HCT116 (cell line): ENCODE data around the gene SNED1. TPM values are rescaled to one million over a fixed set of nuclear protein-coding genes. Genes with fewer than 3 reads are reported as not detected.

Experiments
- ATAC-seq: fragments of 200-7000 bp; cut with Tn5 transposase; 2 replicates; pipeline ENCODE4 v1.9.1; 2020; ENCODE audit warnings: mild to moderate bottlenecking, moderate library complexity
- BruUV-seq: library from RNA; stranded (reverse); fragments of 400-500 nt; replicated peaks from 2 replicates; lab custom pipeline; 2021; lab: Mats Ljungman, UMichigan
- CTCF ChIA-PET: fragments of 300-600 bp; sonication (Branson Sonifier 250); formaldehyde crosslinking; loops from one replicate; lab custom pipeline; 2021; ENCODE audit warnings: antibody characterized with exemption; lab: Charles Lee
- POLR2A ChIA-PET: fragments of 300-600, 350-600 bp; sonication (Branson Sonifier 250); formaldehyde crosslinking; loops from one replicate; lab custom pipeline; 2021; ENCODE audit warnings: antibody characterized with exemption; lab: Charles Lee
- RAD21 ChIA-PET, 2 experiments: fragments of 300-600 bp; sonication (Branson Sonifier 250); formaldehyde crosslinking; loops; one replicate each; lab custom pipeline; 2023; ENCODE audit warnings: low total read pairs in 2 of 2; ENCODE audit not compliant: uncharacterized antibody in 2 of 2, unreplicated experiment in 2 of 2, low non-redundant PET in 1 of 2; lab: Charles Lee
- DNase-seq: peaks from one replicate; pipeline ENCODE4 v3.0.0-alpha.2; 2010; ENCODE audit warnings: low read depth, low spot score
- H2AFZ ChIP-seq: fragments of 200-600 bp; shearing (Covaris generic), sonication (generic); 2 replicates; pipeline ENCODE4 v1.6.1; 2017; ENCODE audit warnings: low read depth, mixed run types, mixed read lengths, antibody characterized with exemption, low read length; ENCODE audit not compliant: poor library complexity, severe bottlenecking
- H3K27ac ChIP-seq: 2 replicates; pipeline ENCODE4 v1.5.1; 2012; ENCODE audit warnings: low read depth, low read length
- H3K27me3 ChIP-seq: fragments of 200-600 bp; sonication (generic); 2 replicates; pipeline ENCODE4 v1.6.1; 2016; ENCODE audit warnings: mixed run types, low read length, mixed read lengths; ENCODE audit not compliant: insufficient read depth
- H3K36me3 ChIP-seq, 2 experiments: fragments of 200-500 bp in 1 of 2; fragments of 200-600 bp in 1 of 2; sonication (Bioruptor generic) in 1 of 2; sonication (generic) in 1 of 2; 2 replicates each; pipeline versions ENCODE4 v1.5.1 to v1.6.1; 2014 to 2016; ENCODE audit warnings: low read length in 2 of 2, inconsistent platforms in 1 of 2, mixed read lengths in 1 of 2, mixed run types in 1 of 2; ENCODE audit not compliant: insufficient read depth in 2 of 2, control insufficient read depth in 1 of 2
- H3K4me1 ChIP-seq, 2 experiments: fragments of 200-600 bp in 1 of 2; sonication (generic) in 1 of 2; 2 replicates each; pipeline versions ENCODE4 v1.5.1 to v1.6.1; 2012 to 2017; ENCODE audit warnings: low read length in 2 of 2, inconsistent platforms in 1 of 2, mild to moderate bottlenecking in 1 of 2, mixed read lengths in 1 of 2, mixed run types in 1 of 2, moderate library complexity in 1 of 2; ENCODE audit not compliant: insufficient read depth in 2 of 2, control insufficient read depth in 1 of 2
- H3K4me2 ChIP-seq: fragments of 200-600 bp; sonication (generic); 2 replicates; pipeline ENCODE4 v1.6.1; 2017; ENCODE audit warnings: mixed run types, low read length, mixed read lengths
- H3K4me3 ChIP-seq, 2 experiments: fragments of 200-600 bp in 1 of 2; sonication (generic) in 1 of 2; replicated peaks in 1 of 2; 2 replicates each; pipeline ENCODE4 v1.5.1; 2011 to 2016; ENCODE audit warnings: low read length in 2 of 2, control low read depth in 1 of 2, low read depth in 1 of 2, mild to moderate bottlenecking in 1 of 2, mixed read lengths in 1 of 2, mixed run types in 1 of 2
- H3K79me2 ChIP-seq: fragments of 200-600 bp; sonication (generic); 2 replicates; pipeline ENCODE4 v1.6.1; 2017; ENCODE audit warnings: mild to moderate bottlenecking, mixed run types, low read length, moderate library complexity, mixed read lengths; ENCODE audit not compliant: insufficient read depth
- H3K9ac ChIP-seq: fragments of 200-600 bp; sonication (generic); 2 replicates; pipeline ENCODE4 v1.6.1; 2016; ENCODE audit warnings: low read length, mixed read lengths
- H3K9me2 ChIP-seq: fragments of 200-600 bp; sonication (generic), shearing (Covaris generic); 2 replicates; pipeline ENCODE4 v1.6.1; 2017; ENCODE audit warnings: mixed run types, mild to moderate bottlenecking, moderate library complexity; ENCODE audit not compliant: insufficient read depth
- H3K9me3 ChIP-seq, 2 experiments: fragments of 200-500 bp in 1 of 2; fragments of 200-600 bp in 1 of 2; sonication (Bioruptor generic) in 1 of 2; sonication (generic) in 1 of 2; 2 replicates each; pipeline ENCODE4 v1.6.1; 2014 to 2017; ENCODE audit warnings: low read length in 2 of 2, mixed read lengths in 2 of 2, inconsistent platforms in 1 of 2, low read depth in 1 of 2, mild to moderate bottlenecking in 1 of 2, mixed run types in 1 of 2, moderate library complexity in 1 of 2; ENCODE audit not compliant: control insufficient read depth in 1 of 2, insufficient read depth in 1 of 2
- H4K20me1 ChIP-seq: fragments of 200-600 bp; sonication (generic), shearing (Covaris generic); 2 replicates; pipeline ENCODE4 v1.6.1; 2017; ENCODE audit warnings: mixed run types, mild to moderate bottlenecking, moderate library complexity; ENCODE audit not compliant: insufficient read depth
- CBX3 ChIP-seq: IDR thresholded peaks from 2 replicates; pipeline ENCODE4 v1.6.1; 2012; ENCODE audit warnings: low read depth
- CEBPB ChIP-seq: IDR thresholded peaks from 2 replicates; pipeline ENCODE4 v1.6.1; 2012; ENCODE audit warnings: low read depth
- EGR1 ChIP-seq: IDR thresholded peaks from 2 replicates; pipeline ENCODE4 v1.6.1; 2012; ENCODE audit warnings: low read depth
- ELF1 ChIP-seq: IDR thresholded peaks from 2 replicates; pipeline ENCODE4 v1.6.1; 2012; ENCODE audit warnings: low read depth, borderline replicate concordance
- EZH2phosphoT487 ChIP-seq: fragments of 200-600 bp; IDR thresholded peaks from 2 replicates; pipeline ENCODE4 v1.6.1; 2018; ENCODE audit warnings: antibody characterized with exemption, borderline replicate concordance
- JUND ChIP-seq: IDR thresholded peaks from 2 replicates; pipeline ENCODE4 v1.6.1; 2012
- POLR2A ChIP-seq: IDR thresholded peaks from 2 replicates; pipeline ENCODE4 v1.7.0; 2011; ENCODE audit warnings: borderline replicate concordance; ENCODE audit not compliant: insufficient read depth, insufficient read length; ENCODE audit errors: extremely low read depth
- RAD21 ChIP-seq: IDR thresholded peaks from 2 replicates; pipeline ENCODE4 v1.6.1; 2012; ENCODE audit warnings: low read depth, mild to moderate bottlenecking
- SIN3A ChIP-seq: IDR thresholded peaks from 2 replicates; pipeline ENCODE4 v1.6.1; 2012; ENCODE audit warnings: low read depth
- TCF7L2 ChIP-seq: IDR thresholded peaks from 2 replicates; pipeline ENCODE4 v1.7.0; 2011; ENCODE audit warnings: borderline replicate concordance, inconsistent platforms; ENCODE audit not compliant: insufficient read depth, insufficient read length; ENCODE audit errors: extremely low read depth
- YY1 ChIP-seq: IDR thresholded peaks from 2 replicates; pipeline ENCODE4 v1.6.1; 2011; ENCODE audit warnings: low read length, low read depth, moderate library complexity, mild to moderate bottlenecking; ENCODE audit not compliant: insufficient replicate concordance; ENCODE audit errors: extremely low read depth
- intact Hi-C: fragments of 100-400 bp; cut with micrococcal nuclease; formaldehyde crosslinking; loops from 2 replicates; pipeline ENCODE4 v1.10.0; 2022
- total RNA-seq: library from RNA; stranded (reverse); gene quantifications from one replicate; pipeline ENCODE4 v1.2.1, GENCODE V29; 2021; ENCODE audit not compliant: unreplicated experiment
- TF ChIP-seq, protein P1 (sequence below), 3 experiments: fragments of 200-600 bp in 1 of 3; sonication (generic) in 1 of 3; IDR thresholded peaks in 2 of 3; conservative IDR thresholded peaks in 1 of 3; 2 replicates each; pipeline ENCODE4 v1.5.1; 2012 to 2017; ENCODE audit warnings: low read depth in 2 of 3, low read length in 2 of 3, antibody characterized with exemption in 1 of 3, borderline replicate concordance in 1 of 3, control low read depth in 1 of 3, mild to moderate bottlenecking in 1 of 3, mixed read lengths in 1 of 3, mixed run types in 1 of 3, moderate library complexity in 1 of 3; ENCODE audit not compliant: insufficient read depth in 1 of 3
- TF ChIP-seq, protein P2 (sequence below): IDR thresholded peaks from 2 replicates; pipeline ENCODE4 v1.6.1; 2012

The SNED1 gene
- total RNA-seq, 1 experiment from 2014 or later: 9.6 TPM

DNA sequence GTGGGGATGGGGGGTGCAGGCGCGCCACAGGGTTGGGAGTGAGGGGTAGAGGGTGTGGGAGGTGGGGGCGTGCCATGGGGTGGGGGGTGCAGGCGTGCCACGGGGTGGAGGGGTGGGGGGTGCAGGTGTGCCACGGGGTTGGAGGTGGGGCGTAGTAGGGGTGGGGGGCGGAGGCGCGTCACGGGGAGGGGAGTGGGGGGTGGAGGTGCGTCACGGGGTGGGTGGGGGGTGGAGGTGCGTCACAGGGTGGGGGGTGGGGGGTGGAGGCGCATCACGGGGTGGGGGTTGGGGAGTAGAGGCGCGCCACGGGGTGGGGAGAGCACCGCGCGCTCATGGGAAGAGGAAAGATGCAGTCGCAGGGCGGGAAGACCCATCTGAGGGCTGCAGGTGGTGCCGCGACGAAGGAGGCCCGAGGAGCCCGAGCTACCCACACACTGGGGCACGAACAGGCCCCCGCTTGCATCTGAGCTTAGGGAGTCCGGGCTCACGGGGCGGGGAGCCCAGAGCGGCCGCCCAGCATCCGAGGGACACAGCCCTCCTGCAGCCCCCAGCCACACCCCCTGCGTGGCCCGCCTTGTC is 37.5 kb downstream of the SNED1 start:
- H3K4me3 ChIP-seq: no peak overlapping the region
- H3K27ac ChIP-seq: no peak overlapping the region
- H3K4me2 ChIP-seq: no peak overlapping the region
- ATAC-seq: no peak; the same call in 1 of the 2 replicates
- ChIA-PET RAD21 (no interaction called here), POLR2A (no interaction called here), CTCF (no interaction called here)
- H3K9me2 ChIP-seq: no peaks in the 10 kb centered on the region
- no peaks in the 10 kb centered on the region for H3K27me3 ChIP-seq
- H3K9ac ChIP-seq: no peak overlapping the region
- BruUV-seq: no TSS peak
- TF ChIP-seq YY1 (no peak), CBX3 (no peak), JUND (no peak), CEBPB (no peak), ELF1 (no peak), POLR2A (no peak), EZH2phosphoT487 (no peak), EGR1 (no peak), TCF7L2 (no peak), SIN3A (no peak), RAD21 (no peak)
- TF ChIP-seq, protein P1, sequence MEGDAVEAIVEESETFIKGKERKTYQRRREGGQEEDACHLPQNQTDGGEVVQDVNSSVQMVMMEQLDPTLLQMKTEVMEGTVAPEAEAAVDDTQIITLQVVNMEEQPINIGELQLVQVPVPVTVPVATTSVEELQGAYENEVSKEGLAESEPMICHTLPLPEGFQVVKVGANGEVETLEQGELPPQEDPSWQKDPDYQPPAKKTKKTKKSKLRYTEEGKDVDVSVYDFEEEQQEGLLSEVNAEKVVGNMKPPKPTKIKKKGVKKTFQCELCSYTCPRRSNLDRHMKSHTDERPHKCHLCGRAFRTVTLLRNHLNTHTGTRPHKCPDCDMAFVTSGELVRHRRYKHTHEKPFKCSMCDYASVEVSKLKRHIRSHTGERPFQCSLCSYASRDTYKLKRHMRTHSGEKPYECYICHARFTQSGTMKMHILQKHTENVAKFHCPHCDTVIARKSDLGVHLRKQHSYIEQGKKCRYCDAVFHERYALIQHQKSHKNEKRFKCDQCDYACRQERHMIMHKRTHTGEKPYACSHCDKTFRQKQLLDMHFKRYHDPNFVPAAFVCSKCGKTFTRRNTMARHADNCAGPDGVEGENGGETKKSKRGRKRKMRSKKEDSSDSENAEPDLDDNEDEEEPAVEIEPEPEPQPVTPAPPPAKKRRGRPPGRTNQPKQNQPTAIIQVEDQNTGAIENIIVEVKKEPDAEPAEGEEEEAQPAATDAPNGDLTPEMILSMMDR (IDR thresholded peaks at IDR 0.05 in 2 of 3, conservative IDR thresholded peaks at IDR 0.05 in 1 of 3; ENCODE audit: borderline replicate concordance in 1 of 3, insufficient read depth in 1 of 3, low read depth in 2 of 3, low read length in 2 of 3): no peak
- TF ChIP-seq, protein P2, sequence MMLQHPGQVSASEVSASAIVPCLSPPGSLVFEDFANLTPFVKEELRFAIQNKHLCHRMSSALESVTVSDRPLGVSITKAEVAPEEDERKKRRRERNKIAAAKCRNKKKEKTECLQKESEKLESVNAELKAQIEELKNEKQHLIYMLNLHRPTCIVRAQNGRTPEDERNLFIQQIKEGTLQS: no peak
- H3K4me1 ChIP-seq: no peaks in the 10 kb centered on the region
- no peaks in the 10 kb centered on the region for H3K79me2 ChIP-seq
- H4K20me1 ChIP-seq: no peaks in the 10 kb centered on the region
- no peaks in the 10 kb centered on the region for H3K36me3 ChIP-seq
- intact Hi-C loops: no loop called here
- no peak overlapping the region for H2AFZ ChIP-seq
- H3K9me3 ChIP-seq: no peaks in the 10 kb centered on the region
- DNase-seq: no peak
